Stomach (tissue), 4 donors: ENCODE results near the gene ZCCHC9.

Experiments
- CTCF ChIP-seq, 7 experiments: fragments of 450-650 bp in 4 of 7; fragments of 200-600 bp in 3 of 7; sonication (generic) in 3 of 7; IDR thresholded peaks; one replicate each; pipeline ENCODE4 v1.5.1; 2016 to 2019; ENCODE audit warnings: antibody characterized with exemption in 7 of 7, control low read depth in 2 of 7, mild to moderate bottlenecking in 1 of 7
- EP300 ChIP-seq: sonication (generic); formaldehyde crosslinking; IDR thresholded peaks from one replicate; pipeline ENCODE4 v1.6.1; 2017; ENCODE audit warnings: antibody characterized with exemption
- POLR2A ChIP-seq, 4 donors: fragments of 450-650 bp; IDR thresholded peaks; one replicate each; pipeline ENCODE4 v1.6.1; 2016; ENCODE audit warnings: antibody characterized with exemption in 4 of 4, control low read depth in 2 of 4, mild to moderate bottlenecking in 1 of 4, moderate library complexity in 1 of 4
- POLR2AphosphoS5 ChIP-seq, 3 donors: sonication (generic); formaldehyde crosslinking; IDR thresholded peaks; one replicate each; pipeline ENCODE4 v1.6.1; 2016; ENCODE audit warnings: antibody characterized with exemption in 3 of 3

- TF ChIP-seq CTCF (IDR thresholded peaks at IDR 0.05) (no peak), POLR2AphosphoS5 (IDR thresholded peaks at IDR 0.05) (no peak), POLR2A (IDR thresholded peaks at IDR 0.05) (no peak), EP300 (no peak)
Measured at GRCh38 chr5:81256766-81257165, 44.6 kb upstream of the ZCCHC9 start.
